ENCODE results near the gene TRABD. TPM values are rescaled to one million over a fixed set of nuclear protein-coding genes. Genes with fewer than 3 reads are reported as not detected.
"Not testable (repeated sequence)": the region's sequence is repeated elsewhere in the genome, so short reads cannot be mapped to it uniquely, and the experiment has no call there.

TRABD gene, protein sequence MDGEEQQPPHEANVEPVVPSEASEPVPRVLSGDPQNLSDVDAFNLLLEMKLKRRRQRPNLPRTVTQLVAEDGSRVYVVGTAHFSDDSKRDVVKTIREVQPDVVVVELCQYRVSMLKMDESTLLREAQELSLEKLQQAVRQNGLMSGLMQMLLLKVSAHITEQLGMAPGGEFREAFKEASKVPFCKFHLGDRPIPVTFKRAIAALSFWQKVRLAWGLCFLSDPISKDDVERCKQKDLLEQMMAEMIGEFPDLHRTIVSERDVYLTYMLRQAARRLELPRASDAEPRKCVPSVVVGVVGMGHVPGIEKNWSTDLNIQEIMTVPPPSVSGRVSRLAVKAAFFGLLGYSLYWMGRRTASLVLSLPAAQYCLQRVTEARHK
- total RNA-seq: 10 to 100 TPM; 36.8 to 52.6 (median 42.7) TPM
- long read RNA-seq, donor 1, transcript TRABD-202 (10 exons, 2,272 nt): major isoform, 25 of 74 reads
- long read RNA-seq, donor 1, transcript TRABD-201 (10 exons, 2,329 nt): minor isoform, 6 of 74 reads
- long read RNA-seq, donor 1, transcript TRABD-206 (2 exons, 1,661 nt): minor isoform, 5 of 74 reads
- long read RNA-seq, donor 1, partial matches to known transcripts: 8 of 74 reads
- long read RNA-seq, donor 1, other reads (novel, unspliced or antisense): 27 of 74 reads
- long read RNA-seq, donor 2, transcript TRABD-202 (10 exons, 2,272 nt): major isoform, 18 of 49 reads
- long read RNA-seq, donor 2, transcript TRABD-201 (10 exons, 2,329 nt): minor isoform, 10 of 49 reads
- long read RNA-seq, donor 2, transcript TRABD-203 (10 exons, 2,172 nt): minor isoform, 7 of 49 reads
- long read RNA-seq, donor 2, partial matches to known transcripts: 0 of 49 reads
- long read RNA-seq, donor 2, other reads (novel, unspliced or antisense): 13 of 49 reads

DNA sequence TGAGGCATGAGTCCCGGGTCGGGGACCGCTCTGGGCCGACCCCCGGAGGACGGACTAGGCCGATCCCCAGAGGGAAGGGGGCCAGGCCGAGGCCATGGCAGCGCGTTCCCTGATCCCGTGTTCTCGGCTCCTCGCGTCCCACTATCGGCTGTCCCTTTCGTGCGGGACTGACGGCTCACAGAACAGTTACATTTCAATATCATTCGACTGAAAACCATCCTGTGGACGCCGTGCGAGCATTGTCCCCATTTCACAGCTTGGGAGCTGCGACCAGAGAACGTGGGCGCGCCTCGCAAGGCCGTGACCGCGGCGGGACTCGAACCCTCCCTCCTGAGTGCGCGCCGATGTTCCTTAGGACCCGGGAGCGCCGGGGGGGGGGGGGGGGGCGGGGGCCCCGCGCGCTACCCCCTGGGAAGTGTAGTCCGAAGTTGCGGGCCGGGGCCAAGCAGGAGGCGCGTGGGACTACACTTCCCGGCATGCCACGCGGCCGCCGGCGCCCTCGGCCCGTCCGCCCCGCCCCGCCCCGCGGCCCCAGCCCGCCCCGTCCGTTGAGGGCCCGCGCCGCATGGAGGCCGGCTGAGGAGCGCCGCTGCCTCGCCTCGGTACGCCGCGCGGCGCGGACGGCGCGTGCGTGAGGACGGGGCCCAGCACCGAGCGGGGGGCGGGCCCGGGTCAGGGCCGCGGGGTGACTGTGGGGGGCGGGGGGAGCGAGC, at the start of gene TRABD:
Gene TRABD (plus strand): TSS at position 539 of the 713 bp plus-strand sequence. CDS start 7,148 bp downstream, outside the sequence.
- intact Hi-C loops (cut with DNase I, micrococcal nuclease): no loop called here
- TF ChIP-seq, protein P1, sequence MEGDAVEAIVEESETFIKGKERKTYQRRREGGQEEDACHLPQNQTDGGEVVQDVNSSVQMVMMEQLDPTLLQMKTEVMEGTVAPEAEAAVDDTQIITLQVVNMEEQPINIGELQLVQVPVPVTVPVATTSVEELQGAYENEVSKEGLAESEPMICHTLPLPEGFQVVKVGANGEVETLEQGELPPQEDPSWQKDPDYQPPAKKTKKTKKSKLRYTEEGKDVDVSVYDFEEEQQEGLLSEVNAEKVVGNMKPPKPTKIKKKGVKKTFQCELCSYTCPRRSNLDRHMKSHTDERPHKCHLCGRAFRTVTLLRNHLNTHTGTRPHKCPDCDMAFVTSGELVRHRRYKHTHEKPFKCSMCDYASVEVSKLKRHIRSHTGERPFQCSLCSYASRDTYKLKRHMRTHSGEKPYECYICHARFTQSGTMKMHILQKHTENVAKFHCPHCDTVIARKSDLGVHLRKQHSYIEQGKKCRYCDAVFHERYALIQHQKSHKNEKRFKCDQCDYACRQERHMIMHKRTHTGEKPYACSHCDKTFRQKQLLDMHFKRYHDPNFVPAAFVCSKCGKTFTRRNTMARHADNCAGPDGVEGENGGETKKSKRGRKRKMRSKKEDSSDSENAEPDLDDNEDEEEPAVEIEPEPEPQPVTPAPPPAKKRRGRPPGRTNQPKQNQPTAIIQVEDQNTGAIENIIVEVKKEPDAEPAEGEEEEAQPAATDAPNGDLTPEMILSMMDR (IDR thresholded peaks at IDR 0.05): no peak
- Histone ChIP-seq H3K9me3 (no peaks in the 10 kb centered on the region), H3K4me1 (ENCODE audit: low read depth) (peaks cover 39% of the 10 kb centered on the region), H3K4me3 (peak within 1 kb of the TSS; percentile 38), H3K36me3 (ENCODE audit: low read depth) (no peaks in the 10 kb centered on the region)
- ATAC-seq (peak; percentile 72), DNase-seq (peak; percentile 88 to 94 (median 93))

DNA sequence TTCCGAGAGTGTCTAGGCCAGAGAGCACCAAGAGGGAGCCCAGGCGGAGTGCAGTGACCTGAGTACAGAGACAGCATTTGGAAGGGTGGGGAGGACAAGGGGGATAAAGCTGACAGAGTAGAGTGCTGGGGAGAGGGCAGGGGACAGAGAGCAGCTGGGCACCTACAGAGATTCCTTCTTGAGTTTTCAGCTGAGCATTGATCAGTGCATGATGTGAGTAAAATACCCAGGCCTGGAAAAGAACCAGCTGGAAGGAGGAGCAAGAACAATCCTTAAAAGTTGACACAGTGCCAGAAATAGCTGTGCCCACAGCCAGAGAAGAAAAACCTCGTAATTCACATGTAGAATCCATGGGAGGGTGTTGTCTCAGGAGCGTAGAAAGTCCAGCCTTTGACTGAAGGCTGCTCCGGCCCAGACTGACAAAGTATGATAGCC, 49.1 kb upstream of the TRABD start:
- no peaks in the 10 kb centered on the region for H3K4me1 ChIP-seq (ENCODE audit: low read depth)
- ATAC-seq (no peak), DNase-seq (no peak)
- TF ChIP-seq, protein P1 (IDR thresholded peaks at IDR 0.05): no peak
- intact Hi-C loops (cut with DNase I, micrococcal nuclease): no loop called here
- no peaks in the 10 kb centered on the region for H3K9me3 ChIP-seq
- H3K4me3 ChIP-seq: no peak overlapping the region
- no peaks in the 10 kb centered on the region for H3K36me3 ChIP-seq (ENCODE audit: low read depth)

DNA sequence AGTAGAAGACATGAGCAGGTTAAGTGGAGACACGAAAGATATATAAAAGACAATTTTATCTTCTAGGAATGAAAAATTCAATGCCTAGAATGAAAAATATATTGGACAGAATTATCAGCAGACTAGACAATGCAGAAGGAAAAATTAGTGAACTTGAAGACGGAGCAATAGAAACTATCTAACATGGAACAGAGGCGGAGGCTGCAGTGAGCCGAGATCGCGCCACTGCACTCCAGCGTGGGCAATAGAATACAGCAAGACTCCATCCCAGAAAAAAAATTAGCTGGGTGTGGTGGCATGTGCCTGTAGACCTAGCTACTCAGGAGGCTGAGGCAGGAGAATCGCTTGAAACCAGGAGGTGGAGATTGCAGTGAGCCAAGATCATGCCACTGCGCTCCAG, 48.4 kb upstream of the TRABD start:
- H3K4me1 ChIP-seq (ENCODE audit: low read depth); ATAC-seq; H3K9me3 ChIP-seq; DNase-seq; H3K4me3 ChIP-seq; intact Hi-C loops (cut with DNase I, micrococcal nuclease); H3K36me3 ChIP-seq (ENCODE audit: low read depth): not testable (repeated sequence)

DNA sequence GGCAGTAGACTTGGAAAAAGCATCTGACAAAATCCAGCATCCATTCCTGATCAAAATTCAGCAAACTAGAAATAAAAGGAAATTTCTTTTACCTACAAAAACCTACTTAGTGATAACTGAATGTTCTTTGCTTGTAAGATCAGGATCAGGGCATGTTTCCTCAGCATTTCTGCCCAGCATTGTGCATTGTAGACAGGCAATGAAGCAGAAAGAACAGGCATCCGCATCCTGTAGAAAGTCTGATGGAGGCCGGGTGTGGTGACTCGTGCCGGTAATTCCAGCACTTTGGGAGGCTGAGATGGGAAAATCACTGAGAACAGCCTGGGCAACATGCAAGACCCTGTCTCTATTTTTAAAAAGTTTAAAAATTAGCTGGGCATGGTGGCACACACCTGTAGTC, 47.7 kb upstream of the TRABD start:
- H3K36me3 ChIP-seq (ENCODE audit: low read depth): no peaks in the 10 kb centered on the region
- H3K9me3 ChIP-seq: no peaks in the 10 kb centered on the region
- intact Hi-C loops (cut with DNase I, micrococcal nuclease): no loop called here
- TF ChIP-seq, protein P1 (IDR thresholded peaks at IDR 0.05): no peak
- no peaks in the 10 kb centered on the region for H3K4me1 ChIP-seq (ENCODE audit: low read depth)
- ATAC-seq (no peak), DNase-seq (no peak)
- no peak overlapping the region for H3K4me3 ChIP-seq

DNA sequence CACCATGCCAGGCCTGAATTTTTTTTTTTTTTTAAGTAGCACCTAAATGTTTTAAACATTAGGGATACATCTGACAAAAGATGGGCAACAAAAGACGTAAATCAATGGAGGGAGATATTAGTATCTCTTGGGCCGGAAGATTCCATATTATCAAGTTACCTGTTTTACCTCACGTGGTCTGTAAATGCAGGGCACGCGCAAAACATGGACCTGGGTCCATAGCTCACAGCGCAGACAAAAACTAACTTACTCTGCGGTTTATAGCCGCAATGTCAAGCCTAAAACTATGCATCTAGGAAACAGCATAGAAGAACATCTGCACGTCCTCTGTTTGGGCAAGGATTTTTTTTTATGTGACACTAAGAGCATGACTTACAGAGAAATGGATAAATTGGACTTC, 46.7 kb upstream of the TRABD start:
- DNase-seq (no peak), ATAC-seq (no peak)
- Histone ChIP-seq H3K36me3 (ENCODE audit: low read depth) (no peaks in the 10 kb centered on the region), H3K9me3 (no peaks in the 10 kb centered on the region), H3K4me1 (ENCODE audit: low read depth) (no peaks in the 10 kb centered on the region), H3K4me3 (no peak overlapping the region)
- intact Hi-C loops (cut with DNase I, micrococcal nuclease): no loop called here
- TF ChIP-seq, protein P1 (IDR thresholded peaks at IDR 0.05): no peak
